SK-N-SH (cell line): Measurements from ENCODE around the gene LKAAEAR1. TPM values are rescaled to one million over a fixed set of nuclear protein-coding genes. Genes with fewer than 3 reads are reported as not detected.

Experiments
- CTCF ChIA-PET: fragments of 300-600, 350-600 bp; formaldehyde crosslinking; extraction: SDS; loops from one replicate; lab custom pipeline; 2021; lab: Yijun Ruan, JAX
- POLR2A ChIA-PET: fragments of 350-600 bp; sonication (Branson Sonifier 250); formaldehyde crosslinking; extraction: SDS; loops from one replicate; lab custom pipeline; 2020; ENCODE audit warnings: antibody characterized with exemption, inconsistent platforms; lab: Yijun Ruan, JAX
- DNase-seq: peaks from one replicate; pipeline ENCODE4 v3.0.0; 2012
- H2AFZ ChIP-seq: fragments of 200-600 bp; sonication (generic); 2 replicates; pipeline ENCODE4 v1.8.1; 2016; ENCODE audit warnings: antibody characterized with exemption, mild to moderate bottlenecking, low read depth
- H3F3A ChIP-seq: fragments of 200-600 bp; sonication (generic); replicated peaks from 2 replicates; pipeline ENCODE3; 2016; ENCODE audit warnings: antibody characterized with exemption, mild to moderate bottlenecking; ENCODE audit not compliant: insufficient read depth
- H3K27ac ChIP-seq, 2 experiments: fragments of 200-500 bp in 1 of 2; fragments of 200-600 bp in 1 of 2; sonication (Bioruptor generic) in 1 of 2; sonication (generic), shearing (Covaris generic) in 1 of 2; 2 replicates each; pipeline versions ENCODE4 v1.5.1 to v1.6.1; 2014 to 2016; ENCODE audit warnings: low read depth in 2 of 2, inconsistent platforms in 1 of 2, low read length in 1 of 2, mild to moderate bottlenecking in 1 of 2, mixed read lengths in 1 of 2
- H3K27me3 ChIP-seq: fragments of 200-600 bp; sonication (generic), shearing (Covaris generic); 2 replicates; pipeline ENCODE4 v1.6.1; 2016; ENCODE audit warnings: mixed run types; ENCODE audit not compliant: insufficient read depth
- H3K36me3 ChIP-seq, 2 experiments: fragments of 200-500 bp in 1 of 2; fragments of 200-600 bp in 1 of 2; sonication (Bioruptor generic) in 1 of 2; sonication (generic) in 1 of 2; replicated peaks in 1 of 2; 2 replicates each; pipeline versions ENCODE3 to v1.5.1; 2014 to 2016; ENCODE audit warnings: low read length in 1 of 2, mild to moderate bottlenecking in 1 of 2; ENCODE audit not compliant: insufficient read depth in 2 of 2, control insufficient read depth in 1 of 2
- H3K4me1 ChIP-seq, 2 experiments: fragments of 200-500 bp in 1 of 2; fragments of 200-600 bp in 1 of 2; sonication (Bioruptor generic) in 1 of 2; sonication (generic), shearing (Covaris generic) in 1 of 2; 2 replicates each; pipeline versions ENCODE4 v1.5.1 to v1.6.1; 2014 to 2016; ENCODE audit warnings: low read depth in 1 of 2, low read length in 1 of 2, mixed run types in 1 of 2; ENCODE audit not compliant: insufficient read depth in 2 of 2, control insufficient read depth in 1 of 2
- H3K4me2 ChIP-seq: fragments of 200-600 bp; sonication (generic), shearing (Covaris generic); 2 replicates; pipeline ENCODE4 v1.6.1; 2017; ENCODE audit warnings: mixed run types
- H3K4me3 ChIP-seq, 2 experiments: fragments of 200-500 bp in 1 of 2; fragments of 200-600 bp in 1 of 2; sonication (Bioruptor generic) in 1 of 2; sonication (generic), shearing (Covaris generic) in 1 of 2; 2 replicates each; pipeline versions ENCODE4 v1.5.1 to v1.8.1; 2014 to 2016; ENCODE audit warnings: low read depth in 2 of 2, inconsistent platforms in 1 of 2, low read length in 1 of 2, mild to moderate bottlenecking in 1 of 2, mixed read lengths in 1 of 2, moderate library complexity in 1 of 2
- H3K79me2 ChIP-seq: fragments of 200-600 bp; sonication (generic); 2 replicates; pipeline ENCODE4 v1.8.1; 2017; ENCODE audit warnings: mild to moderate bottlenecking; ENCODE audit not compliant: insufficient read depth
- H3K9ac ChIP-seq: fragments of 200-600 bp; sonication (generic); 2 replicates; pipeline ENCODE4 v1.6.1; 2017; ENCODE audit warnings: mixed run types
- H3K9me2 ChIP-seq: fragments of 200-600 bp; sonication (generic); 2 replicates; pipeline ENCODE4 v1.6.1; 2017; ENCODE audit warnings: mixed run types
- H3K9me3 ChIP-seq: fragments of 200-600 bp; sonication (generic); 2 replicates; pipeline ENCODE4 v1.6.1; 2017; ENCODE audit warnings: mixed run types, mild to moderate bottlenecking, moderate library complexity
- H4K20me1 ChIP-seq: fragments of 200-600 bp; sonication (generic); 2 replicates; pipeline ENCODE4 v1.6.1; 2017; ENCODE audit warnings: mild to moderate bottlenecking, mixed run types; ENCODE audit not compliant: insufficient read depth
- CHD2 ChIP-seq: fragments of 150-350 bp; IDR thresholded peaks from 2 replicates; pipeline ENCODE4 v1.6.1; 2018; ENCODE audit warnings: low read length; ENCODE audit not compliant: partially characterized antibody
- EP300 ChIP-seq, 2 experiments: IDR thresholded peaks; 2 replicates each; pipeline versions ENCODE4 v1.4.0 to v1.6.1; 2012; ENCODE audit warnings: borderline replicate concordance in 1 of 2, low read depth in 1 of 2, low read length in 1 of 2
- FOSL2 ChIP-seq: IDR thresholded peaks from 2 replicates; pipeline ENCODE4 v1.4.0; 2012; ENCODE audit warnings: low read depth, mild to moderate bottlenecking, moderate library complexity, borderline replicate concordance
- FOXJ3 ChIP-seq: sonication (generic); formaldehyde crosslinking; IDR thresholded peaks from 2 replicates; pipeline ENCODE4 v1.5.1; 2020; ENCODE audit warnings: mild to moderate bottlenecking, missing genetic modification reagents
- JUND ChIP-seq: IDR thresholded peaks from 2 replicates; pipeline ENCODE4 v1.4.0; 2012
- MEF2A ChIP-seq: IDR thresholded peaks from 2 replicates; pipeline ENCODE4 v1.4.0; 2012; ENCODE audit warnings: low read depth, borderline replicate concordance
- MXI1 ChIP-seq: IDR thresholded peaks from 2 replicates; pipeline ENCODE4 v1.6.1; 2012; ENCODE audit warnings: mild to moderate bottlenecking, low read depth, low read length, improper control_type of control experiment
- NFIC ChIP-seq: IDR thresholded peaks from 2 replicates; pipeline ENCODE4 v1.4.0; 2012; ENCODE audit warnings: borderline replicate concordance
- POLR2AphosphoS5 ChIP-seq: IDR thresholded peaks from 2 replicates; pipeline ENCODE4 v1.6.1; 2012; ENCODE audit warnings: low read depth, low read length
- RAD21 ChIP-seq: IDR thresholded peaks from 2 replicates; pipeline ENCODE4 v1.6.1; 2012; ENCODE audit warnings: mild to moderate bottlenecking, low read length
- RCOR1 ChIP-seq: fragments of 150-350 bp; IDR thresholded peaks from 2 replicates; pipeline ENCODE4 v1.6.1; 2017; ENCODE audit warnings: antibody characterized with exemption, low read length
- RFX5 ChIP-seq: IDR thresholded peaks from 2 replicates; pipeline ENCODE4 v1.6.1; 2012; ENCODE audit warnings: mild to moderate bottlenecking, improper control_type of control experiment, low read length
- RXRA ChIP-seq: IDR thresholded peaks from 2 replicates; pipeline ENCODE4 v1.4.0; 2012; ENCODE audit warnings: low read depth, mild to moderate bottlenecking, borderline replicate concordance
- TAF1 ChIP-seq: IDR thresholded peaks from 2 replicates; pipeline ENCODE4 v1.6.1; 2012; ENCODE audit warnings: low read depth, mild to moderate bottlenecking, low read length, moderate library complexity, borderline replicate concordance
- TCF12 ChIP-seq: IDR thresholded peaks from 2 replicates; pipeline ENCODE4 v1.4.0; 2012
- TEAD4 ChIP-seq: IDR thresholded peaks from 2 replicates; pipeline ENCODE4 v1.4.0; 2012; ENCODE audit warnings: mild to moderate bottlenecking, borderline replicate concordance; ENCODE audit not compliant: insufficient read depth
- WGBS: methylation state at CpG from one replicate; pipeline ENCODE4 v1.1.6; 2017; ENCODE audit warnings: low lambda C conversion rate; 5-methylcytosine and 5-hydroxymethylcytosine counted together
- polyA plus RNA-seq, 3 experiments: library from polyadenylated mRNA; depleted of rRNA; stranded (reverse); fragments of >200 nt; gene quantifications; 2 replicates each; pipeline ENCODE4 v1.2.3, GENCODE V29; 2012
- TF ChIP-seq, protein P1 (sequence below): IDR thresholded peaks from 2 replicates; pipeline ENCODE4; 2012
- TF ChIP-seq, protein P2 (sequence below): fragments of 150-350 bp; IDR thresholded peaks from 2 replicates; pipeline ENCODE4 v1.6.1; 2016; ENCODE audit warnings: mild to moderate bottlenecking, low read depth, low read length
- TF ChIP-seq, protein P3 (sequence below): fragments of 150-350 bp; IDR thresholded peaks from 2 replicates; pipeline ENCODE4 v1.6.1; 2017; ENCODE audit warnings: antibody characterized with exemption, low read length, low read depth, borderline replicate concordance
- TF ChIP-seq, protein P4 (sequence below): IDR thresholded peaks from 2 replicates; pipeline ENCODE4 v1.4.0; 2012; ENCODE audit warnings: low read depth, borderline replicate concordance

The LKAAEAR1 gene
- polyA plus RNA-seq, 1 of the 3 experiments (the other 2 are of a cell fraction) = 0.71 TPM

GRCh38 chr20:64064145-64064698 lies 20.0 kb downstream of the LKAAEAR1 start:
- no peaks in the 10 kb centered on the region for H3K27me3 ChIP-seq
- no peaks in the 10 kb centered on the region for H4K20me1 ChIP-seq
- H2AFZ ChIP-seq = no peak overlapping the region
- no peaks in the 10 kb centered on the region for H3K9me3 ChIP-seq
- H3K36me3 ChIP-seq = no peaks in the 10 kb centered on the region
- TF ChIP-seq RAD21 (no peak), FOXJ3 (CRISPR knock-in tag) (no peak), POLR2AphosphoS5 (no peak), RXRA (no peak), EP300 (IDR thresholded peaks at IDR 0.05; ENCODE audit: borderline replicate concordance in 1 of 2, low read depth in 1 of 2, low read length in 1 of 2) (no peak), CHD2 (no peak), TAF1 (no peak), MXI1 (no peak), FOSL2 (peak; percentile 53; the same call in 1 of the 2 replicates), MEF2A (no peak), JUND (no peak; the same call in 1 of the 2 replicates), TEAD4 (no peak), NFIC (peak; percentile 50), RCOR1 (no peak), RFX5 (no peak), TCF12 (peak; percentile 24; the same call in 1 of the 2 replicates)
- TF ChIP-seq, protein P1, sequence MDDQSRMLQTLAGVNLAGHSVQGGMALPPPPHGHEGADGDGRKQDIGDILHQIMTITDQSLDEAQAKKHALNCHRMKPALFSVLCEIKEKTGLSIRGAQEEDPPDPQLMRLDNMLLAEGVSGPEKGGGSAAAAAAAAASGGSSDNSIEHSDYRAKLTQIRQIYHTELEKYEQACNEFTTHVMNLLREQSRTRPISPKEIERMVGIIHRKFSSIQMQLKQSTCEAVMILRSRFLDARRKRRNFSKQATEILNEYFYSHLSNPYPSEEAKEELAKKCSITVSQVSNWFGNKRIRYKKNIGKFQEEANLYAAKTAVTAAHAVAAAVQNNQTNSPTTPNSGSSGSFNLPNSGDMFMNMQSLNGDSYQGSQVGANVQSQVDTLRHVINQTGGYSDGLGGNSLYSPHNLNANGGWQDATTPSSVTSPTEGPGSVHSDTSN = no peak
- TF ChIP-seq, protein P2, sequence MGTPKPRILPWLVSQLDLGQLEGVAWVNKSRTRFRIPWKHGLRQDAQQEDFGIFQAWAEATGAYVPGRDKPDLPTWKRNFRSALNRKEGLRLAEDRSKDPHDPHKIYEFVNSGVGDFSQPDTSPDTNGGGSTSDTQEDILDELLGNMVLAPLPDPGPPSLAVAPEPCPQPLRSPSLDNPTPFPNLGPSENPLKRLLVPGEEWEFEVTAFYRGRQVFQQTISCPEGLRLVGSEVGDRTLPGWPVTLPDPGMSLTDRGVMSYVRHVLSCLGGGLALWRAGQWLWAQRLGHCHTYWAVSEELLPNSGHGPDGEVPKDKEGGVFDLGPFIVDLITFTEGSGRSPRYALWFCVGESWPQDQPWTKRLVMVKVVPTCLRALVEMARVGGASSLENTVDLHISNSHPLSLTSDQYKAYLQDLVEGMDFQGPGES = no peak
- TF ChIP-seq, protein P3, sequence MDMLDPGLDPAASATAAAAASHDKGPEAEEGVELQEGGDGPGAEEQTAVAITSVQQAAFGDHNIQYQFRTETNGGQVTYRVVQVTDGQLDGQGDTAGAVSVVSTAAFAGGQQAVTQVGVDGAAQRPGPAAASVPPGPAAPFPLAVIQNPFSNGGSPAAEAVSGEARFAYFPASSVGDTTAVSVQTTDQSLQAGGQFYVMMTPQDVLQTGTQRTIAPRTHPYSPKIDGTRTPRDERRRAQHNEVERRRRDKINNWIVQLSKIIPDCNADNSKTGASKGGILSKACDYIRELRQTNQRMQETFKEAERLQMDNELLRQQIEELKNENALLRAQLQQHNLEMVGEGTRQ = no peak
- TF ChIP-seq, protein P4, sequence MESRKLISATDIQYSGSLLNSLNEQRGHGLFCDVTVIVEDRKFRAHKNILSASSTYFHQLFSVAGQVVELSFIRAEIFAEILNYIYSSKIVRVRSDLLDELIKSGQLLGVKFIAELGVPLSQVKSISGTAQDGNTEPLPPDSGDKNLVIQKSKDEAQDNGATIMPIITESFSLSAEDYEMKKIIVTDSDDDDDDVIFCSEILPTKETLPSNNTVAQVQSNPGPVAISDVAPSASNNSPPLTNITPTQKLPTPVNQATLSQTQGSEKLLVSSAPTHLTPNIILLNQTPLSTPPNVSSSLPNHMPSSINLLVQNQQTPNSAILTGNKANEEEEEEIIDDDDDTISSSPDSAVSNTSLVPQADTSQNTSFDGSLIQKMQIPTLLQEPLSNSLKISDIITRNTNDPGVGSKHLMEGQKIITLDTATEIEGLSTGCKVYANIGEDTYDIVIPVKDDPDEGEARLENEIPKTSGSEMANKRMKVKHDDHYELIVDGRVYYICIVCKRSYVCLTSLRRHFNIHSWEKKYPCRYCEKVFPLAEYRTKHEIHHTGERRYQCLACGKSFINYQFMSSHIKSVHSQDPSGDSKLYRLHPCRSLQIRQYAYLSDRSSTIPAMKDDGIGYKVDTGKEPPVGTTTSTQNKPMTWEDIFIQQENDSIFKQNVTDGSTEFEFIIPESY = no peak
- TF ChIP-seq, all 33 proteins: peak for 3
- Histone ChIP-seq H3K4me1 (peaks cover 14 to 21% of the 10 kb centered on the region in 2 experiments; a peak in 2 of 4 replicates), H3K4me3 (peak overlapping the region; percentile 91 to 93), H3F3A (peaks cover 4% of the 10 kb centered on the region), H3K4me2 (peak overlapping the region; percentile 96), H3K79me2 (peaks cover 15% of the 10 kb centered on the region; the same call in 1 of the 2 replicates), H3K9ac (peak overlapping the region; percentile 90; the same call in 1 of the 2 replicates), H3K27ac (peak overlapping the region in 1 of 2 experiments; percentile 64; a peak in 2 of 4 replicates), H3K9me2 (no peaks in the 10 kb centered on the region)
- POLR2A ChIA-PET = no interaction called here
- CTCF ChIA-PET = interaction anchor here (1.2 to 2.3 kb wide), 3 partner anchors 17 to 56 kb away, joined by 3 to 12 read pairs (median 5); no protein-coding TSS in a partner anchor
- 30% methylated on average over 12 of the region's 12 CpGs for WGBS
- no peak for DNase-seq
